Adipocyte (in vitro differentiated cells): ENCODE measurements around the gene ITPRID2.

Experiments
- DNase-seq: peaks from one replicate; pipeline ENCODE4 v3.0.0-alpha.2; 2015; ENCODE audit warnings: low read depth
- H3K27me3 ChIP-seq: replicated peaks from 2 replicates; pipeline ENCODE4 v1.7.0; 2013; ENCODE audit warnings: mild to moderate bottlenecking, low read length, moderate library complexity; ENCODE audit not compliant: control insufficient read depth, insufficient read depth
- H3K36me3 ChIP-seq: 2 replicates; pipeline ENCODE4 v1.7.0; 2013; ENCODE audit warnings: low read length, mild to moderate bottlenecking, moderate library complexity; ENCODE audit not compliant: control insufficient read depth, insufficient read depth, severe bottlenecking
- H3K4me1 ChIP-seq: 2 replicates; pipeline ENCODE4 v1.7.0; 2013; ENCODE audit warnings: mild to moderate bottlenecking, low read length, moderate library complexity; ENCODE audit not compliant: control insufficient read depth, insufficient read depth
- H3K4me3 ChIP-seq: 2 replicates; pipeline ENCODE4 v1.7.0; 2013; ENCODE audit warnings: mild to moderate bottlenecking, low read length, moderate library complexity
- H3K9ac ChIP-seq: 2 replicates; pipeline ENCODE4 v1.7.0; 2013; ENCODE audit warnings: mild to moderate bottlenecking, low read length, moderate library complexity
- H3K9me3 ChIP-seq: 2 replicates; pipeline ENCODE4 v1.7.0; 2013; ENCODE audit warnings: mild to moderate bottlenecking, low read length, moderate library complexity; ENCODE audit not compliant: control insufficient read depth

Gene ITPRID2

DNA sequence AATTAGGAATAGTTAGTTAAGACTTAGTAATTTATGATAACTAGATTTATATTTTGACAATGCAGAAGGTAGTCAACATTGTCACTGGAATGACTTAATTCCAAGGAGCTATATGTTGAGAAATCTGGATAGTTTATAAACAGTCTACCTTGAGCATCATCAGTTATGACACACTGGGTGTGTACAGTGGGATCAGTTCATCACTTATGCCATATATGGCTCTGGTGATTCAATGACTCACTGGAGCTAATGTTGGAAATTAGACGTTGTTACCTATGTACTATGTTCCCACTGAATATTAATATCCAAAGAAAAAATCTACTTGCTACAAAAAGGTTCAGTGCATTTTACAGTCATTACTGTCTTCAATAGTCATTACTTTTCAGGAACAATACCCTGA lies 34.0 kb upstream of the ITPRID2 start:
- Histone ChIP-seq H3K4me3 (no peak overlapping the region), H3K4me1 (no peaks in the 10 kb centered on the region), H3K36me3 (no peaks in the 10 kb centered on the region), H3K27me3 (no peaks in the 10 kb centered on the region), H3K9me3 (no peaks in the 10 kb centered on the region), H3K9ac (no peak overlapping the region)
- no peak for DNase-seq

GRCh38 chr2:181858600-181858999 lies 32.9 kb upstream of the ITPRID2 start:
- no peak overlapping the region for H3K9ac ChIP-seq
- H3K9me3 ChIP-seq = no peaks in the 10 kb centered on the region
- H3K27me3 ChIP-seq = no peaks in the 10 kb centered on the region
- no peaks in the 10 kb centered on the region for H3K4me1 ChIP-seq
- H3K36me3 ChIP-seq = no peaks in the 10 kb centered on the region
- DNase-seq = no peak
- H3K4me3 ChIP-seq = no peak overlapping the region

- H3K4me3 ChIP-seq = no peak overlapping the region
- H3K27me3 ChIP-seq = no peaks in the 10 kb centered on the region
- no peaks in the 10 kb centered on the region for H3K4me1 ChIP-seq
- DNase-seq = no peak
- H3K36me3 ChIP-seq = no peaks in the 10 kb centered on the region
- no peak overlapping the region for H3K9ac ChIP-seq
- H3K9me3 ChIP-seq = no peaks in the 10 kb centered on the region
These were observed 32.4 kb upstream of the ITPRID2 start for GRCh38 chr2:181859123-181859522.

DNA sequence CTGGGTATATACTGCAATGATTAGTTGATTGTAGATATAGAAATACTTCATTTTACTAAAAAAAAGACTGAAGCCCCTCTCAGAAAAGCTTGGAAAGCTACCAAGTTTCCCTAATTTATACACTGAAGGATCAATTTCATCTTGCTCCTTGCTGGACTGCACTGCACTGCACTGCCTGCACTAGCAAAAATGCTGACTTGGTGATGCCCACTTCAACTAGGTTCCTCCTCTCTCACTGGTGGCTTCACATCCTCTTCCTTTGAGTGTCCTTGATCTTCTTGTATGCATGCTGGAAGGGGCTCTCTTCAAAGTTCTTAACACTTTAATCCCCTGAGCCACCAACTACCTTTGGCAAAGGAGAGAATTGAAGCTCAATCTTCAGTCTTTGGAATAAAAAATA lies 31.7 kb upstream of the ITPRID2 start:
- H3K4me3 ChIP-seq = no peak overlapping the region

DNA sequence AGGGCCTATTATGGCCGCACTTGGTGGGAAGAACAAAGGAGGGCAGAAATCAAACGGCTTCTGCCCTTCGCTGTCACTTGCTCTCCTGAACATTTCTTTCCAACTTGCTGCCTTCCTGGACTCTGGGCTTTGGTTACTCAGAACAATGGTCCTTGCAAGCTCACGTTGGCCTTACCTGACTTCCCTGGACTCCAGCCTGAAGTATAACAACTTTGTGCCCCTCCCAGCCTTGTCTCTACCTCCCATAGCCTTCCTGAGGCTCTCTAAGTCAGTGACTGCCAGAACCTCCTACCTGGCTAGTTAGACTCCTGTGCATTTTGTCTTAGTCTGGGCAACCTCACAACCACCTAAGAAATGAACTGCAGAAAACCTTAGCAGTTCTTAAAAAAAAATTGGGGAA lies 30.2 kb upstream of the ITPRID2 start:
- no peak for DNase-seq
- no peak overlapping the region for H3K9ac ChIP-seq

More for the DNA sequence above, 31.7 kb upstream of the ITPRID2 start:
- DNase-seq = no peak
- Histone ChIP-seq H3K27me3 (no peaks in the 10 kb centered on the region), H3K9me3 (no peaks in the 10 kb centered on the region), H3K36me3 (no peaks in the 10 kb centered on the region), H3K9ac (no peak overlapping the region), H3K4me1 (no peaks in the 10 kb centered on the region)

DNA sequence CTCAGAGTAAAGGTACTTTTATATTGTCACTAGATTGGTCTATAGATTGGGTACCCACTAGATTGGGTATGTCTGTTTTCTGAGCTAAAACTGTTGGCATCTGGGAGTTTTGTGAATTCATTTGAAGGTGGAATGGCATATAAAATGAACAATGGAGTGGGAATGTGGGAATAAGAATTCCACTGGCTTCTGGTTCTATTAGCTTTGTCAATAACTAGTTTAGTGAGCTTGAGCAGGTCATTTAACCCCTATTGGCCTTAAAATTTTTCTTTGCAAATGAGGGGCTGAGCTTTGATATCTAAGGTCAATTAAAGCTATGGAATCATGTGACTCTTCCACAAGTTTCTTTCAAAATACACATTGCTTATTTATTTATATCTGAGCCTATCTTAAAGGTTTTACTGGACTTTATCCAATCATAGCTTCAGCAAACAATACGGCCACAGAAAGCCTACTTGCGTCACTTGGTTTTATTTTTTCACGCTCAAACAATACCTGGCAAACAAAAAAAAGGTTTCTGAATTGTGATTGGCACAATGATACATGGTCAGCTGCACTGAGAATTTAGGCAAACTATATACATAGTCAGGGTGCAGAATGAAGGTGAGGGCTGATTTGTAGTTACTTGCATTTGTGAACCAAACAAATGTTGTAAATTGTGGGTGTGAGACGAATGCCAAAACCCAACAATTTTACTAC lies 28.8 kb upstream of the ITPRID2 start:
- Histone ChIP-seq H3K27me3 (no peaks in the 10 kb centered on the region), H3K36me3 (no peaks in the 10 kb centered on the region), H3K9ac (no peak overlapping the region), H3K4me1 (no peaks in the 10 kb centered on the region), H3K9me3 (no peaks in the 10 kb centered on the region), H3K4me3 (no peak overlapping the region)
- no peak for DNase-seq

More for the DNA sequence above, 30.2 kb upstream of the ITPRID2 start:
- H3K9me3 ChIP-seq = no peaks in the 10 kb centered on the region
- H3K4me1 ChIP-seq = no peaks in the 10 kb centered on the region
- no peak overlapping the region for H3K4me3 ChIP-seq
- no peaks in the 10 kb centered on the region for H3K36me3 ChIP-seq
- H3K27me3 ChIP-seq = no peaks in the 10 kb centered on the region

GRCh38 chr2:181872178-181872577 lies 19.4 kb upstream of the ITPRID2 start:
- H3K9ac ChIP-seq = no peak overlapping the region
- DNase-seq = peak; percentile 15
- H3K4me1 ChIP-seq = no peaks in the 10 kb centered on the region
- no peaks in the 10 kb centered on the region for H3K27me3 ChIP-seq
- no peaks in the 10 kb centered on the region for H3K9me3 ChIP-seq
- no peaks in the 10 kb centered on the region for H3K36me3 ChIP-seq
- no peak overlapping the region for H3K4me3 ChIP-seq

DNA sequence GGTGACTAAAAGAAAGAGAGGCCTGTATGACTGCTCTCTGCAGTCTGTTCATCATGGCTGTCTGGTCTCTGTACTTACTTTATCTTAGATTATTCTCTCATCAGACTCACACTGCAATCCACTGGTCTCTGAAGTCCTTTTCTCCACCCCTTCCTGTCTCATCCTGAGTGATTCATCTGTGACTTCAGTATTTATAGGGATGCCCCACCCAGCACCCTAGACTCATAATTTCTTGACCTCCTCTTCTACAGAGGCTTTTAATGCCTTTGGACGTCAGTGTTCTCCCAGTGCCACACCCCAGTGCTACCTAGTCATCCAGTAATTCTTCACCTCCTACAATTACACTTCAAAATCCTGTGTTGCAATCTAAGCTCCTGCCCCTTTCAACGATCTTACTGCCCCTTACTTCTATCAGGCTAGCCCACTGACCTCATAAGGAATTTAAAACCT lies 14.9 kb upstream of the ITPRID2 start:
- no peak overlapping the region for H3K4me3 ChIP-seq
- H3K36me3 ChIP-seq = no peaks in the 10 kb centered on the region
- peak; percentile 18 for DNase-seq

GRCh38 chr2:181877181-181877664 lies 14.3 kb upstream of the ITPRID2 start:
- no peaks in the 10 kb centered on the region for H3K9me3 ChIP-seq
- no peaks in the 10 kb centered on the region for H3K36me3 ChIP-seq

More for the DNA sequence above, 14.9 kb upstream of the ITPRID2 start:
- no peaks in the 10 kb centered on the region for H3K9me3 ChIP-seq
- H3K27me3 ChIP-seq = no peaks in the 10 kb centered on the region
- H3K4me1 ChIP-seq = no peaks in the 10 kb centered on the region
- H3K9ac ChIP-seq = no peak overlapping the region

GRCh38 chr2:181878448-181878847 lies 13.1 kb upstream of the ITPRID2 start:
- no peak overlapping the region for H3K9ac ChIP-seq
- no peak for DNase-seq
- H3K4me1 ChIP-seq = no peaks in the 10 kb centered on the region
- H3K9me3 ChIP-seq = no peaks in the 10 kb centered on the region
- no peaks in the 10 kb centered on the region for H3K36me3 ChIP-seq
- H3K4me3 ChIP-seq = no peak overlapping the region
- H3K27me3 ChIP-seq = no peaks in the 10 kb centered on the region

More at GRCh38 chr2:181877181-181877664, 14.3 kb upstream of the ITPRID2 start:
- Histone ChIP-seq H3K27me3 (no peaks in the 10 kb centered on the region), H3K4me3 (no peak overlapping the region), H3K9ac (no peak overlapping the region), H3K4me1 (no peaks in the 10 kb centered on the region)
- no peak for DNase-seq

DNA sequence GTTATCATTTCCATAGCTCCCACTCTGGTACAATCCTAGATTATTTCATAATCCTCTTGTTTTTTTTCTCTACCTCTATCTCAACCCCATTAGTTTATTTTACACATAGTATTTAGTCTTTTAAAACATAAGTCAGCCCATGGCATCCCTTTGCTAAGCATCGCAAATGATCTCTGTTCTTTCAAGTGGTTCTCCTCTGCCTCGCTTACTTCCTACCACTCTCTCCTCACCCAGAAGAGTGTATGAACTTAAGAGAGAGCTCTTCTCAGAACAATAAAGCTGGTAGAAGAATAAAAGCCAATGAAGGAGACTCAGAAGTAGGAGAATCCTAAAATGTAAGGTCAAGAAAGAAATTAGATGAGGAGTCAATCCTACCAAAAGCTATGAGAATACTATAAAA lies 12.2 kb upstream of the ITPRID2 start:
- H3K27me3 ChIP-seq = no peaks in the 10 kb centered on the region
- no peaks in the 10 kb centered on the region for H3K9me3 ChIP-seq
- H3K9ac ChIP-seq = no peak overlapping the region
- no peaks in the 10 kb centered on the region for H3K4me1 ChIP-seq
- no peak overlapping the region for H3K4me3 ChIP-seq
- no peak for DNase-seq
- H3K36me3 ChIP-seq = no peaks in the 10 kb centered on the region
